GM18519 (cell line): ENCODE data around the gene PLD4.

Experiments
- ATAC-seq: cut with Tn5 transposase; IDR thresholded peaks from one replicate; pipeline ENCODE4 v1.9.1; 2021; ENCODE audit warnings: mild to moderate bottlenecking, moderate library complexity; ENCODE audit not compliant: unreplicated experiment, low FRiP score

The PLD4 gene

GRCh38 chr14:104982548-104983230, 58.0 kb downstream of the PLD4 start:
- ATAC-seq, result no peak
